HCT116 (cell line): Measurements from ENCODE around the gene NEXMIF.

Experiments used
- ATF3 ChIP-seq: IDR thresholded peaks from 2 replicates; pipeline ENCODE4 v1.6.1; 2012
- JUND ChIP-seq: IDR thresholded peaks from 2 replicates; pipeline ENCODE4 v1.6.1; 2012
- POLR2A ChIP-seq: IDR thresholded peaks from 2 replicates; pipeline ENCODE4 v1.7.0; 2011; ENCODE audit warnings: borderline replicate concordance; ENCODE audit not compliant: insufficient read depth, insufficient read length; ENCODE audit errors: extremely low read depth
- SP1 ChIP-seq: IDR thresholded peaks from 2 replicates; pipeline ENCODE4 v1.6.1; 2012; ENCODE audit warnings: low read depth
- ZNF274 ChIP-seq: fragments of 200-500 bp; sonication (Bioruptor generic); IDR thresholded peaks from 2 replicates; pipeline ENCODE4 v1.6.1; 2014; ENCODE audit warnings: mild to moderate bottlenecking, low read depth, low read length, inconsistent platforms
- TF ChIP-seq, protein P1 (sequence below), 3 experiments: fragments of 200-600 bp in 1 of 3; sonication (generic) in 1 of 3; IDR thresholded peaks in 2 of 3; conservative IDR thresholded peaks in 1 of 3; 2 replicates each; pipeline ENCODE4 v1.5.1; 2012 to 2017; ENCODE audit warnings: low read depth in 2 of 3, low read length in 2 of 3, antibody characterized with exemption in 1 of 3, borderline replicate concordance in 1 of 3, control low read depth in 1 of 3, mild to moderate bottlenecking in 1 of 3, mixed read lengths in 1 of 3, mixed run types in 1 of 3, moderate library complexity in 1 of 3; ENCODE audit not compliant: insufficient read depth in 1 of 3
- TF ChIP-seq, protein P2 (sequence below): IDR thresholded peaks from 2 replicates; pipeline ENCODE4 v1.6.1; 2011; ENCODE audit warnings: mild to moderate bottlenecking, low read length, moderate library complexity; ENCODE audit not compliant: insufficient replicate concordance; ENCODE audit errors: extremely low read depth
- TF ChIP-seq, protein P3 (sequence below): IDR thresholded peaks from 2 replicates; pipeline ENCODE4 v1.6.1; 2012

GRCh38 chrX:74940414-74940813 is 15.2 kb upstream of the NEXMIF start:
- TF ChIP-seq POLR2A = no peak
- TF ChIP-seq, protein P1, sequence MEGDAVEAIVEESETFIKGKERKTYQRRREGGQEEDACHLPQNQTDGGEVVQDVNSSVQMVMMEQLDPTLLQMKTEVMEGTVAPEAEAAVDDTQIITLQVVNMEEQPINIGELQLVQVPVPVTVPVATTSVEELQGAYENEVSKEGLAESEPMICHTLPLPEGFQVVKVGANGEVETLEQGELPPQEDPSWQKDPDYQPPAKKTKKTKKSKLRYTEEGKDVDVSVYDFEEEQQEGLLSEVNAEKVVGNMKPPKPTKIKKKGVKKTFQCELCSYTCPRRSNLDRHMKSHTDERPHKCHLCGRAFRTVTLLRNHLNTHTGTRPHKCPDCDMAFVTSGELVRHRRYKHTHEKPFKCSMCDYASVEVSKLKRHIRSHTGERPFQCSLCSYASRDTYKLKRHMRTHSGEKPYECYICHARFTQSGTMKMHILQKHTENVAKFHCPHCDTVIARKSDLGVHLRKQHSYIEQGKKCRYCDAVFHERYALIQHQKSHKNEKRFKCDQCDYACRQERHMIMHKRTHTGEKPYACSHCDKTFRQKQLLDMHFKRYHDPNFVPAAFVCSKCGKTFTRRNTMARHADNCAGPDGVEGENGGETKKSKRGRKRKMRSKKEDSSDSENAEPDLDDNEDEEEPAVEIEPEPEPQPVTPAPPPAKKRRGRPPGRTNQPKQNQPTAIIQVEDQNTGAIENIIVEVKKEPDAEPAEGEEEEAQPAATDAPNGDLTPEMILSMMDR (IDR thresholded peaks at IDR 0.05 in 2 of 3, conservative IDR thresholded peaks at IDR 0.05 in 1 of 3; ENCODE audit: borderline replicate concordance in 1 of 3, insufficient read depth in 1 of 3, low read depth in 2 of 3, low read length in 2 of 3) = no peak
- TF ChIP-seq, protein P2, sequence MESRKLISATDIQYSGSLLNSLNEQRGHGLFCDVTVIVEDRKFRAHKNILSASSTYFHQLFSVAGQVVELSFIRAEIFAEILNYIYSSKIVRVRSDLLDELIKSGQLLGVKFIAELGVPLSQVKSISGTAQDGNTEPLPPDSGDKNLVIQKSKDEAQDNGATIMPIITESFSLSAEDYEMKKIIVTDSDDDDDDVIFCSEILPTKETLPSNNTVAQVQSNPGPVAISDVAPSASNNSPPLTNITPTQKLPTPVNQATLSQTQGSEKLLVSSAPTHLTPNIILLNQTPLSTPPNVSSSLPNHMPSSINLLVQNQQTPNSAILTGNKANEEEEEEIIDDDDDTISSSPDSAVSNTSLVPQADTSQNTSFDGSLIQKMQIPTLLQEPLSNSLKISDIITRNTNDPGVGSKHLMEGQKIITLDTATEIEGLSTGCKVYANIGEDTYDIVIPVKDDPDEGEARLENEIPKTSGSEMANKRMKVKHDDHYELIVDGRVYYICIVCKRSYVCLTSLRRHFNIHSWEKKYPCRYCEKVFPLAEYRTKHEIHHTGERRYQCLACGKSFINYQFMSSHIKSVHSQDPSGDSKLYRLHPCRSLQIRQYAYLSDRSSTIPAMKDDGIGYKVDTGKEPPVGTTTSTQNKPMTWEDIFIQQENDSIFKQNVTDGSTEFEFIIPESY = no peak
- no peak for TF ChIP-seq JUND
- TF ChIP-seq, protein P3, sequence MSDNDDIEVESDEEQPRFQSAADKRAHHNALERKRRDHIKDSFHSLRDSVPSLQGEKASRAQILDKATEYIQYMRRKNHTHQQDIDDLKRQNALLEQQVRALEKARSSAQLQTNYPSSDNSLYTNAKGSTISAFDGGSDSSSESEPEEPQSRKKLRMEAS = no peak
- TF ChIP-seq ZNF274 = no peak
- no peak for TF ChIP-seq ATF3
- TF ChIP-seq SP1 = no peak
